Keratinocyte (primary cell): Measurements from ENCODE around the gene EPC2.

Experiments used
- EZH2 ChIP-seq: IDR thresholded peaks from one replicate; pipeline ENCODE4 v1.6.1; 2012; ENCODE audit warnings: inconsistent platforms, mild to moderate bottlenecking, low read length, moderate library complexity
- TF ChIP-seq, protein P1 (sequence below), 3 experiments: IDR thresholded peaks in 1 of 3; conservative IDR thresholded peaks in 1 of 3; optimal IDR thresholded peaks in 1 of 3; 2 replicates in 2 of 3; 3 replicates in 1 of 3; pipeline versions ENCODE3 to v1.5.1; 2011; ENCODE audit warnings: low read length in 3 of 3, mild to moderate bottlenecking in 3 of 3, moderate library complexity in 2 of 3, control low read depth in 1 of 3, inconsistent platforms in 1 of 3; ENCODE audit not compliant: insufficient read depth in 2 of 3; ENCODE audit errors: extremely low read depth in 1 of 3

DNA sequence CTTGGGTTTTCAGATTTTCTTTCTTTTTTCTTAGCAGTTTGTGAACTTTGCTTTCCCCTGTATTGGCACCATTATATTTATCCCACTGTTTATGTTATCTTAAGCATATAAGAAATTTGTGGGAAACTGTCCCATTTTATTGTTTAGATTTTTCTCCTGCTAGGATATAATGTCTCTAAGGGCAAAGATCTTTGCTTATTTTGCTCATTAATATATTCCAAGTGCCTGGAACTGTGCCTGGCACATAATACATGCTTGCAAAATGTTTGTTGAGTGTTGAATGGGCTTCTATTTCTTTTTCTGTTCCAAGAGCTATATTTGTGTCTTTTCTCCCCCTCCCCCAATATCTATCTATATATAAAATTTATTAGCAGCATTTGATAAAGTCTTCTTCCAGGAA, 5.4 kb downstream of the EPC2 start:
- TF ChIP-seq, protein P1, sequence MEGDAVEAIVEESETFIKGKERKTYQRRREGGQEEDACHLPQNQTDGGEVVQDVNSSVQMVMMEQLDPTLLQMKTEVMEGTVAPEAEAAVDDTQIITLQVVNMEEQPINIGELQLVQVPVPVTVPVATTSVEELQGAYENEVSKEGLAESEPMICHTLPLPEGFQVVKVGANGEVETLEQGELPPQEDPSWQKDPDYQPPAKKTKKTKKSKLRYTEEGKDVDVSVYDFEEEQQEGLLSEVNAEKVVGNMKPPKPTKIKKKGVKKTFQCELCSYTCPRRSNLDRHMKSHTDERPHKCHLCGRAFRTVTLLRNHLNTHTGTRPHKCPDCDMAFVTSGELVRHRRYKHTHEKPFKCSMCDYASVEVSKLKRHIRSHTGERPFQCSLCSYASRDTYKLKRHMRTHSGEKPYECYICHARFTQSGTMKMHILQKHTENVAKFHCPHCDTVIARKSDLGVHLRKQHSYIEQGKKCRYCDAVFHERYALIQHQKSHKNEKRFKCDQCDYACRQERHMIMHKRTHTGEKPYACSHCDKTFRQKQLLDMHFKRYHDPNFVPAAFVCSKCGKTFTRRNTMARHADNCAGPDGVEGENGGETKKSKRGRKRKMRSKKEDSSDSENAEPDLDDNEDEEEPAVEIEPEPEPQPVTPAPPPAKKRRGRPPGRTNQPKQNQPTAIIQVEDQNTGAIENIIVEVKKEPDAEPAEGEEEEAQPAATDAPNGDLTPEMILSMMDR (optimal IDR thresholded peaks at IDR 0.05 in 1 of 3, IDR thresholded peaks at IDR 0.05 in 1 of 3, conservative IDR thresholded peaks at IDR 0.05 in 1 of 3; ENCODE audit: extremely low read depth in 1 of 3, insufficient read depth in 2 of 3, low read length in 3 of 3) = no peak
- no peak for TF ChIP-seq EZH2
